H9 (cell line): ENCODE results near the gene RNF149. TPM values are rescaled to one million over a fixed set of nuclear protein-coding genes. Genes with fewer than 3 reads are reported as not detected.
A peak's percentile ranks its signal among the peaks of the same experiment; 100 is the strongest.

ENCODE experiments used
- DNase-seq: peaks from one replicate; pipeline ENCODE4 v3.0.0-alpha.2; 2017
- H2AFZ ChIP-seq: one replicate; pipeline ENCODE4 v1.6.1; 2013; ENCODE audit warnings: mild to moderate bottlenecking, low read length, control low read depth, moderate library complexity
- H2AK5ac ChIP-seq: 2 replicates; pipeline ENCODE4 v1.6.1; 2013; ENCODE audit warnings: low read length, control low read depth, mixed read lengths; ENCODE audit not compliant: insufficient read length
- H2BK120ac ChIP-seq: one replicate; pipeline ENCODE4 v1.6.1; 2013; ENCODE audit warnings: low read depth, mild to moderate bottlenecking, low read length, control low read depth, inconsistent platforms; ENCODE audit not compliant: poor library complexity, severe bottlenecking
- H2BK12ac ChIP-seq: 2 replicates; pipeline ENCODE4 v1.6.1; 2013; ENCODE audit warnings: low read length, control low read depth, mixed read lengths, low read depth; ENCODE audit not compliant: insufficient read length
- H2BK15ac ChIP-seq: 2 replicates; pipeline ENCODE4 v1.6.1; 2013; ENCODE audit warnings: low read depth, low read length, control low read depth
- H2BK20ac ChIP-seq: one replicate; pipeline ENCODE4 v1.6.1; 2013; ENCODE audit warnings: low read depth, mild to moderate bottlenecking, low read length, control low read depth, inconsistent platforms; ENCODE audit not compliant: poor library complexity, severe bottlenecking
- H2BK5ac ChIP-seq: 2 replicates; pipeline ENCODE4 v1.6.1; 2013; ENCODE audit warnings: low read length, control low read depth, mixed read lengths; ENCODE audit not compliant: insufficient read length
- H3K14ac ChIP-seq: 2 replicates; pipeline ENCODE4 v1.6.1; 2013; ENCODE audit warnings: low read length, control low read depth; ENCODE audit not compliant: insufficient read depth
- H3K18ac ChIP-seq: 2 replicates; pipeline ENCODE4 v1.6.1; 2013; ENCODE audit warnings: low read depth, mild to moderate bottlenecking, mixed read lengths, low read length, control low read depth; ENCODE audit not compliant: insufficient read length
- H3K23ac ChIP-seq: 2 replicates; pipeline ENCODE4 v1.6.1; 2013; ENCODE audit warnings: low read length, control low read depth, mixed read lengths, low read depth; ENCODE audit not compliant: insufficient read length
- H3K23me2 ChIP-seq: 2 replicates; pipeline ENCODE4 v1.6.1; 2013; ENCODE audit warnings: low read depth, mild to moderate bottlenecking, mixed read lengths, low read length, control low read depth; ENCODE audit not compliant: insufficient read length, poor library complexity, severe bottlenecking
- H3K27ac ChIP-seq: 2 replicates; pipeline ENCODE4 v1.5.1; 2013; ENCODE audit warnings: low read length, control low read depth, mixed read lengths, low read depth; ENCODE audit not compliant: insufficient read length
- H3K27me3 ChIP-seq: 2 replicates; pipeline ENCODE4 v1.6.1; 2013; ENCODE audit warnings: low read length, control low read depth, inconsistent platforms; ENCODE audit not compliant: insufficient read depth
- H3K4ac ChIP-seq: 2 replicates; pipeline ENCODE4 v1.6.1; 2013; ENCODE audit warnings: low read depth, mild to moderate bottlenecking, control low read depth, inconsistent platforms, low read length, moderate library complexity
- H3K4me1 ChIP-seq: 2 replicates; pipeline ENCODE4 v1.6.1; 2013; ENCODE audit warnings: low read length, control low read depth, inconsistent platforms; ENCODE audit not compliant: insufficient read depth
- H3K4me2 ChIP-seq: 2 replicates; pipeline ENCODE4 v1.6.1; 2013; ENCODE audit warnings: low read length, control low read depth, mixed read lengths; ENCODE audit not compliant: insufficient read length, insufficient read depth
- H3K56ac ChIP-seq: 2 replicates; pipeline ENCODE4 v1.6.1; 2013; ENCODE audit warnings: low read depth, mild to moderate bottlenecking, mixed read lengths, low read length, control low read depth; ENCODE audit not compliant: insufficient read length
- H3K79me1 ChIP-seq: 2 replicates; pipeline ENCODE4 v1.6.1; 2013; ENCODE audit warnings: low read depth, mild to moderate bottlenecking, moderate library complexity, low read length, control low read depth, inconsistent platforms; ENCODE audit not compliant: insufficient read depth, poor library complexity, severe bottlenecking
- H3K79me2 ChIP-seq: 2 replicates; pipeline ENCODE4 v1.6.1; 2013; ENCODE audit warnings: low read length, control low read depth, inconsistent platforms; ENCODE audit not compliant: insufficient read depth
- H3K9ac ChIP-seq: 2 replicates; pipeline ENCODE4 v1.6.1; 2013; ENCODE audit warnings: low read length, control low read depth, mixed read lengths; ENCODE audit not compliant: insufficient read length; ENCODE audit errors: extremely low read depth
- H3K9me3 ChIP-seq: one replicate; pipeline ENCODE4 v1.6.1; 2013; ENCODE audit warnings: low read depth, low read length, inconsistent platforms; ENCODE audit not compliant: control insufficient read depth
- H3T11ph ChIP-seq: one replicate; pipeline ENCODE4 v1.6.1; 2013; ENCODE audit warnings: mild to moderate bottlenecking, low read length, control low read depth, inconsistent platforms
- H4K20me1 ChIP-seq: one replicate; pipeline ENCODE4 v1.6.1; 2013; ENCODE audit not compliant: control insufficient read depth, insufficient read length, insufficient read depth
- H4K5ac ChIP-seq: 2 replicates; pipeline ENCODE4 v1.6.1; 2013; ENCODE audit warnings: low read depth, mild to moderate bottlenecking, mixed read lengths, low read length, control low read depth; ENCODE audit not compliant: insufficient read length
- H4K8ac ChIP-seq: replicated peaks from 2 replicates; pipeline ENCODE4 v1.6.1; 2013; ENCODE audit warnings: low read length, control low read depth, mixed read lengths, low read depth; ENCODE audit not compliant: insufficient read length
- H4K91ac ChIP-seq: 2 replicates; pipeline ENCODE4 v1.6.1; 2013; ENCODE audit warnings: low read depth, mild to moderate bottlenecking, moderate library complexity, mixed read lengths, low read length, control low read depth; ENCODE audit not compliant: insufficient read length
- H3K27ac Mint-ChIP-seq, 3 experiments: 2 replicates in 2 of 3; 3 replicates in 1 of 3; pipeline ENCODE4 v1.8.0; 2020 to 2021; ENCODE audit warnings: mixed read lengths in 3 of 3, mild to moderate bottlenecking in 1 of 3, moderate library complexity in 1 of 3
- H3K27me3 Mint-ChIP-seq: 2 replicates; pipeline ENCODE4 v1.8.0; 2021; ENCODE audit warnings: low read depth, mild to moderate bottlenecking, moderate library complexity, mixed read lengths
- H3K36me3 Mint-ChIP-seq, 3 experiments: 2 replicates in 2 of 3; 3 replicates in 1 of 3; pipeline ENCODE4 v1.8.0; 2020 to 2021; ENCODE audit warnings: low read depth in 3 of 3, mixed read lengths in 3 of 3; ENCODE audit not compliant: insufficient read depth in 1 of 3
- H3K4me1 Mint-ChIP-seq, 2 experiments: 2 replicates each; pipeline ENCODE4 v1.8.0; 2020; ENCODE audit warnings: mixed read lengths in 2 of 2
- H3K4me3 Mint-ChIP-seq, 2 experiments: 2 replicates in 1 of 2; 3 replicates in 1 of 2; pipeline ENCODE4 v1.8.0; 2020 to 2021; ENCODE audit warnings: mild to moderate bottlenecking in 2 of 2, mixed read lengths in 2 of 2, moderate library complexity in 1 of 2
- H3K9me3 Mint-ChIP-seq, 2 experiments: 2 replicates in 1 of 2; 3 replicates in 1 of 2; pipeline ENCODE4 v1.8.0; 2020; ENCODE audit warnings: mild to moderate bottlenecking in 2 of 2, mixed read lengths in 2 of 2, moderate library complexity in 1 of 2
- WGBS: extraction: QIAGEN DNeasy Blood & Tissue Kit; methylation state at CpG from one replicate; pipeline ENCODE4 v1.1.7; 2013; ENCODE audit warnings: missing lambda C conversion rate, low lambda C conversion rate, mixed read lengths; ENCODE audit not compliant: insufficient read length; ENCODE audit errors: extremely low coverage; 5-methylcytosine and 5-hydroxymethylcytosine counted together
- total RNA-seq: library from RNA; stranded (reverse); gene quantifications from 2 replicates; pipeline ENCODE4 v1.2.1, GENCODE V29; 2021
- TF ChIP-seq, protein P1 (sequence below): fragments of 200-600 bp; sonication (generic); conservative IDR thresholded peaks from 3 replicates; pipeline ENCODE4 v1.8.0; 2021; ENCODE audit warnings: antibody characterized with exemption, mild to moderate bottlenecking

Gene RNF149
- total RNA-seq, 1 experiment from 2014 or later, result 18.0 TPM

DNA sequence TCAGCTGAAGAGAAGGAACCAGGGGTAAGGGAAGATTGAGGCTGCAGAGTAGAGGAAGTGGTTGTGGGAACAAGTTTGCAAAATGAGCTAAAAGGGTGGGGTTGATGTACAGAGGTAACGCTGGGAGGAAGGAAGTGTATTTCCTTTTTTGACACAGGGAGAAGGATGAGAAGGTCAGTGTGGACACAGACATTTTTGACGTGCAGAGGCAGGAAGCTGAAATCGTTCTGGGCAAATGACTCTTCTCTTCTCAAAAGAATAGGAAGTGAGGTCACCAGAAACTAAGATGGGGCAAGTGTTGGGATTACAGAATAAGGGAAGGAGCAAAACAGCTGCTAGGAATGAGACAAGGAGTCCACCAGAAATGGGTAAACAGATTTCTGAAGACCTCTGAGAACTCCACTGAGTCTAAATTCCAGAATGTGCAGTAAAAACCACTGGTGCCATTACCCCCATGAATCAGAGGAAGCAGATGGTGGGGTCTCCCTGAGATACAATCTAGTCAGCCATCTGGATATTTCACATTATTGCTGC is 20.0 kb upstream of the RNF149 start:
- no peaks in the 10 kb centered on the region for H4K20me1 ChIP-seq
- peaks cover 0 to 3% (median 0%) of the 10 kb centered on the region in 3 experiments; a peak in 2 of 7 replicates for H3K36me3 Mint-ChIP-seq
- no peak overlapping the region for H2BK120ac ChIP-seq
- H2BK15ac ChIP-seq, result no peak overlapping the region
- peaks cover 19% of the 10 kb centered on the region; the same call in 1 of the 2 replicates for H3K4me1 ChIP-seq
- no peak overlapping the region for H3K4me3 Mint-ChIP-seq
- no peak overlapping the region for H4K5ac ChIP-seq
- no peaks in the 10 kb centered on the region for H3K79me1 ChIP-seq
- peak overlapping the region; percentile 10 for H3T11ph ChIP-seq
- no peak overlapping the region for H4K8ac ChIP-seq
- H3K27ac Mint-ChIP-seq, result no peak overlapping the region
- no peaks in the 10 kb centered on the region for H3K79me2 ChIP-seq
- no peak overlapping the region for H3K18ac ChIP-seq
- H2AK5ac ChIP-seq, result no peak overlapping the region
- H3K9me3 ChIP-seq, result no peaks in the 10 kb centered on the region
- no peak overlapping the region for H2BK20ac ChIP-seq
- no peak overlapping the region for H3K9ac ChIP-seq
- H3K4ac ChIP-seq, result no peak overlapping the region; the same call in 1 of the 2 replicates
- H3K27me3 ChIP-seq, result no peaks in the 10 kb centered on the region
- no peak overlapping the region for H3K56ac ChIP-seq
- H3K4me1 Mint-ChIP-seq, result peaks cover 9 to 24% of the 10 kb centered on the region in 2 experiments
- H3K23me2 ChIP-seq, result no peaks in the 10 kb centered on the region
- peak overlapping the region; percentile 56 for H3K4me2 ChIP-seq
- no peak overlapping the region for H4K91ac ChIP-seq
- no peak for DNase-seq
- TF ChIP-seq, protein P1, sequence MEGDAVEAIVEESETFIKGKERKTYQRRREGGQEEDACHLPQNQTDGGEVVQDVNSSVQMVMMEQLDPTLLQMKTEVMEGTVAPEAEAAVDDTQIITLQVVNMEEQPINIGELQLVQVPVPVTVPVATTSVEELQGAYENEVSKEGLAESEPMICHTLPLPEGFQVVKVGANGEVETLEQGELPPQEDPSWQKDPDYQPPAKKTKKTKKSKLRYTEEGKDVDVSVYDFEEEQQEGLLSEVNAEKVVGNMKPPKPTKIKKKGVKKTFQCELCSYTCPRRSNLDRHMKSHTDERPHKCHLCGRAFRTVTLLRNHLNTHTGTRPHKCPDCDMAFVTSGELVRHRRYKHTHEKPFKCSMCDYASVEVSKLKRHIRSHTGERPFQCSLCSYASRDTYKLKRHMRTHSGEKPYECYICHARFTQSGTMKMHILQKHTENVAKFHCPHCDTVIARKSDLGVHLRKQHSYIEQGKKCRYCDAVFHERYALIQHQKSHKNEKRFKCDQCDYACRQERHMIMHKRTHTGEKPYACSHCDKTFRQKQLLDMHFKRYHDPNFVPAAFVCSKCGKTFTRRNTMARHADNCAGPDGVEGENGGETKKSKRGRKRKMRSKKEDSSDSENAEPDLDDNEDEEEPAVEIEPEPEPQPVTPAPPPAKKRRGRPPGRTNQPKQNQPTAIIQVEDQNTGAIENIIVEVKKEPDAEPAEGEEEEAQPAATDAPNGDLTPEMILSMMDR, result no peak
- H3K14ac ChIP-seq, result no peak overlapping the region
- peaks cover 2 to 6% of the 10 kb centered on the region in 2 experiments; a peak in 2 of 5 replicates for H3K9me3 Mint-ChIP-seq
- H2BK5ac ChIP-seq, result no peak overlapping the region
- H3K27me3 Mint-ChIP-seq, result no peaks in the 10 kb centered on the region
- H2BK12ac ChIP-seq, result no peak overlapping the region
- no peak overlapping the region for H2AFZ ChIP-seq
- no CpG with 5 or more reads among the region's 3 CpGs for WGBS
- H3K27ac ChIP-seq, result no peak overlapping the region
- no peak overlapping the region for H3K23ac ChIP-seq
